Smooth muscle cell (in vitro differentiated cells): Measurements from ENCODE around the gene CHTF8. TPM values are rescaled to one million over a fixed set of nuclear protein-coding genes. Genes with fewer than 3 reads are reported as not detected.
A peak's percentile ranks its signal among the peaks of the same experiment; 100 is the strongest.
"Not testable (repeated sequence)": the region's sequence is repeated elsewhere in the genome, so short reads cannot be mapped to it uniquely, and the experiment has no call there.

Source experiments
- DNase-seq: peaks from one replicate; lab custom pipeline; 2025; ENCODE audit not compliant: unreplicated experiment; lab: John Stamatoyannopoulos, UW
- H2AFZ ChIP-seq: fragments of 200-600 bp; sonication (generic); 2 replicates; pipeline ENCODE4 v1.6.0; 2016; ENCODE audit warnings: antibody characterized with exemption, low read depth, mild to moderate bottlenecking
- H3F3A ChIP-seq: fragments of 200-600 bp; sonication (generic); 2 replicates; pipeline ENCODE4 v1.6.0; 2017; ENCODE audit warnings: antibody characterized with exemption, low read depth
- H3K27ac ChIP-seq: fragments of 200-600 bp; sonication (generic); 2 replicates; pipeline ENCODE4 v1.5.1; 2016; ENCODE audit warnings: low read depth, mild to moderate bottlenecking
- H3K27me3 ChIP-seq: fragments of 200-600 bp; sonication (generic); 2 replicates; pipeline ENCODE4 v1.6.1; 2016; ENCODE audit warnings: low read depth, mild to moderate bottlenecking
- H3K36me3 ChIP-seq: fragments of 200-600 bp; sonication (generic); 2 replicates; pipeline ENCODE4 v1.5.1; 2016; ENCODE audit warnings: low read depth
- H3K4me1 ChIP-seq: fragments of 200-600 bp; sonication (generic); 2 replicates; pipeline ENCODE4 v1.5.1; 2016; ENCODE audit warnings: low read depth
- H3K4me2 ChIP-seq: fragments of 200-600 bp; sonication (generic); 2 replicates; pipeline ENCODE4 v1.6.0; 2016; ENCODE audit warnings: mild to moderate bottlenecking
- H3K4me3 ChIP-seq: fragments of 200-600 bp; sonication (generic); 2 replicates; pipeline ENCODE4 v1.5.1; 2016; ENCODE audit warnings: mild to moderate bottlenecking
- H3K79me2 ChIP-seq: fragments of 200-600 bp; sonication (generic); 2 replicates; pipeline ENCODE4 v1.6.0; 2016; ENCODE audit warnings: low read depth, mild to moderate bottlenecking
- H3K9ac ChIP-seq: fragments of 200-600 bp; sonication (generic); 2 replicates; pipeline ENCODE4 v1.6.0; 2016; ENCODE audit warnings: low read depth
- H3K9me3 ChIP-seq: fragments of 200-600 bp; sonication (generic); replicated peaks from 2 replicates; pipeline ENCODE4 v1.5.1; 2016; ENCODE audit warnings: low read depth
- H4K20me1 ChIP-seq: fragments of 200-600 bp; sonication (generic); 2 replicates; pipeline ENCODE4 v1.6.0; 2016; ENCODE audit warnings: low read depth
- WGBS: methylation state at CpG from one replicate; pipeline ENCODE4 v1.1.7; 2016; ENCODE audit warnings: low lambda C conversion rate; 5-methylcytosine and 5-hydroxymethylcytosine counted together
- polyA plus RNA-seq: library from polyadenylated mRNA; unstranded; fragments of >200 nt; fragmentation: Nextera tagmentation; extraction: Ambion mirVana; gene quantifications from 2 replicates; pipeline ENCODE4 v1.2.1, GENCODE V29; 2016
- total RNA-seq: library from RNA; depleted of rRNA; stranded (reverse); fragments of >200 nt; gene quantifications from 2 replicates; pipeline ENCODE4 v1.2.3, GENCODE V29; 2014
- TF ChIP-seq, protein P1 (sequence below): fragments of 200-600 bp; sonication (generic); IDR thresholded peaks from 2 replicates; pipeline ENCODE4 v1.5.1; 2017; ENCODE audit warnings: borderline replicate concordance, mild to moderate bottlenecking, antibody characterized with exemption; ENCODE audit not compliant: insufficient read depth, poor library complexity, severe bottlenecking

CHTF8 gene
- total and polyA plus RNA-seq, 2 experiments from 2014 or later, result 77.7 to 83.8 TPM

DNA sequence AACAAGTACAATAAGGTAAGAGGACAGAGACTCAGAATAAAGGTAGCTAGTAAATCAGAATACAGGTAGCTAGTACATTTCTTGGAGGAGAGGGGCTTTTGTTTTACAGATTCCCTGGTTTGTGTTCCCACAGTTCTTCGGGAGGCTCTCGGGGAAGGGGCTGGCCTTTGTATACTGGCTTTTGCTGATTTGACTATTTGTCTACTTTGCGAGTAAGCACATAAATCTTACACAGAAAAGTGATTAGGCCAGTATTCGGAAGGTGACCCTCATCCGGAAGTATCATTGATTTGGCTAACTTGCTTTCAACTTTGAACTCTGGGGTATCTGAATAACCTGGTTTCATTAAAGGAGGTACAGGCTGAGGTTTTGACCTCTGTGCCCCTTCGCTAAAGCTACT lies 33.2 kb upstream of the CHTF8 start:
- peaks cover 26% of the 10 kb centered on the region for H3K36me3 ChIP-seq
- no peak overlapping the region for H3K9ac ChIP-seq
- H3K27ac ChIP-seq, result no peak overlapping the region
- TF ChIP-seq, protein P1, sequence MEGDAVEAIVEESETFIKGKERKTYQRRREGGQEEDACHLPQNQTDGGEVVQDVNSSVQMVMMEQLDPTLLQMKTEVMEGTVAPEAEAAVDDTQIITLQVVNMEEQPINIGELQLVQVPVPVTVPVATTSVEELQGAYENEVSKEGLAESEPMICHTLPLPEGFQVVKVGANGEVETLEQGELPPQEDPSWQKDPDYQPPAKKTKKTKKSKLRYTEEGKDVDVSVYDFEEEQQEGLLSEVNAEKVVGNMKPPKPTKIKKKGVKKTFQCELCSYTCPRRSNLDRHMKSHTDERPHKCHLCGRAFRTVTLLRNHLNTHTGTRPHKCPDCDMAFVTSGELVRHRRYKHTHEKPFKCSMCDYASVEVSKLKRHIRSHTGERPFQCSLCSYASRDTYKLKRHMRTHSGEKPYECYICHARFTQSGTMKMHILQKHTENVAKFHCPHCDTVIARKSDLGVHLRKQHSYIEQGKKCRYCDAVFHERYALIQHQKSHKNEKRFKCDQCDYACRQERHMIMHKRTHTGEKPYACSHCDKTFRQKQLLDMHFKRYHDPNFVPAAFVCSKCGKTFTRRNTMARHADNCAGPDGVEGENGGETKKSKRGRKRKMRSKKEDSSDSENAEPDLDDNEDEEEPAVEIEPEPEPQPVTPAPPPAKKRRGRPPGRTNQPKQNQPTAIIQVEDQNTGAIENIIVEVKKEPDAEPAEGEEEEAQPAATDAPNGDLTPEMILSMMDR, result no peak
- H3K4me1 ChIP-seq, result no peaks in the 10 kb centered on the region
- WGBS, result 93% methylated on average over 6 of the region's 6 CpGs
- no peaks in the 10 kb centered on the region for H3K9me3 ChIP-seq
- H3K4me2 ChIP-seq, result no peak overlapping the region
- no peak overlapping the region for H2AFZ ChIP-seq
- peaks cover 7% of the 10 kb centered on the region for H4K20me1 ChIP-seq
- no peaks in the 10 kb centered on the region for H3K79me2 ChIP-seq
- DNase-seq, result no peak
- H3K27me3 ChIP-seq, result no peaks in the 10 kb centered on the region
- no peak overlapping the region for H3K4me3 ChIP-seq
- peaks cover 13% of the 10 kb centered on the region for H3F3A ChIP-seq

DNA sequence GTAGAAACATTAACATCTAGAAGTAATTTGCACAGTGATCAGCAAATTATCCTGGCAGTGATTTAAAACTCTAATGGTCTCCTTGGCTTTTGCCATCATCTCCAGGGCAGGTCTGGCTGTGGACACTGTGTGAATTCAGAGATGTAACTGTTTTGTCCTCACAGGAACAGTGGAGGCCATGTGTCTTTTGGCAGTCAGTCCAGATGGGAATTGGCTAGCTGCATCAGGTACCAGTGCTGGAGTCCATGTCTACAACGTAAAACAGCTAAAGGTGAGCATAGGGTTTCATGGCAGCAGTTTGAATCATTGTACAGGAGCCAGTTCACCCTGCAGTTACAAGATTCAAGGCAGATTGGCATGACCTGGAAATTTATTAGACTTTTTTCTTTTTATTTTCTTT lies 27.8 kb upstream of the CHTF8 start:
- H3K4me1 ChIP-seq, result no peaks in the 10 kb centered on the region
- H3F3A ChIP-seq, result peaks cover under 1% of the 10 kb centered on the region
- no peaks in the 10 kb centered on the region for H4K20me1 ChIP-seq
- H3K9me3 ChIP-seq, result no peaks in the 10 kb centered on the region
- no peak overlapping the region for H3K4me3 ChIP-seq
- WGBS, result 91% methylated on average over 1 of the region's 1 CpG
- no peaks in the 10 kb centered on the region for H3K79me2 ChIP-seq
- peaks cover 26% of the 10 kb centered on the region for H3K36me3 ChIP-seq
- H3K9ac ChIP-seq, result no peak overlapping the region
- TF ChIP-seq, protein P1, result no peak
- H2AFZ ChIP-seq, result no peak overlapping the region
- no peak overlapping the region for H3K4me2 ChIP-seq
- DNase-seq, result no peak
- no peaks in the 10 kb centered on the region for H3K27me3 ChIP-seq
- H3K27ac ChIP-seq, result no peak overlapping the region

DNA sequence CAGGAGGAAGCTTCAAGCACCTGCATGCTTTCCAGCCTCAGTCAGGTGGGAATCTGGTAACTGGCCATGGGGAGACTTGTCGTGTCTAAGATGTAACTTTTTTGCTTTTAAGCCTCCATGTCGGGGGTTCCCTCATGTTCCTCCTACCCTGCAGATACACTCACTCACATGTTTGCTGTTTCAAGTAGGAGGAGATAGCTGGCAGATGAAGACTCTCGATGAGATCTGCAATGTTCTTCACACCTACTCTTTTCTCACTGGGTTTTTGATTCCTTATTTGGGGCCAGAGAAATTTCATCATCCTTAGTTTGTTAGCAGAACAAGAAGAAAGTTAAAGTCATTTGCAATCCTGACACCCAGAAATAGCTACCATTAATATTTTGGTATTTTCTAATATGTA lies 24.8 kb upstream of the CHTF8 start:
- TF ChIP-seq, protein P1, result no peak
- Histone ChIP-seq H3K9me3 (no peaks in the 10 kb centered on the region), H3K79me2 (no peaks in the 10 kb centered on the region), H3K27me3 (no peaks in the 10 kb centered on the region), H3F3A (no peaks in the 10 kb centered on the region), H2AFZ (no peak overlapping the region), H3K36me3 (peaks cover 31% of the 10 kb centered on the region), H4K20me1 (no peaks in the 10 kb centered on the region), H3K4me1 (no peaks in the 10 kb centered on the region), H3K4me3 (no peak overlapping the region), H3K4me2 (no peak overlapping the region), H3K9ac (no peak overlapping the region), H3K27ac (no peak overlapping the region)
- WGBS, result 92% methylated on average over 3 of the region's 3 CpGs
- DNase-seq, result no peak

DNA sequence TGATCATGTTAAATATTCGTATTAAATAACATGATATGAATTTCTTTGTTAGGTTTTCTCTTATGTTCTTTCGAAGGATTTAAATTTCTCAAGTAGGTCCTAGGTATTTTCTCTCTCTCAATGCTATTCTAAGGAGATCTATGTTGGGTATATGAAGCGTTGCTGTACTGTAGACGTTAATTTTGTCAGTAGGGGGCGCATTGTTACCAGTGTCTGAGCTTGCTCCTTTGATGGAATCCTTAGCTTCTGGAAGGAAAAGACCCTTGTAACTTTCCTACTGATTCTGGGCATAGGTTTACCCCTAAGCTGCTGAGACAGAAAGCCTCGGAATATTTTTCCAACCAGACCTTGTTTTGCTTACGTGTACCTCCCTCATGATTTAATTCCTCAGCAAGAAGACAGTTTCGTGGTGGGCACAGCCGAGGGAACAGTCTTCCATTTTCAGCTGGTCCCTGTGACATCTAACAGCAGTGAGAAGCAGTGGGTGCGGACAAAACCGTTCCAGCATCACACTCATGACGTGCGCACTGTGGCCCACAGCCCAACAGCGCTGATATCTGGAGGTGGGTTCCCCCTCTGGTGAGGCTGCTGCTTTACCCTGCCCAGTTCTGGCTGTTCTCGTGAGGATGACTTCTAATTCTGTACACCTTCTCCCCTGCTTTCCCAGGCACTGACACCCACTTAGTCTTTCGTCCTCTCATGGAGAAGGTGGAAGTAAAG lies 17.9 kb upstream of the CHTF8 start:
- no peak overlapping the region for H3K4me2 ChIP-seq
- no peaks in the 10 kb centered on the region for H3K4me1 ChIP-seq
- TF ChIP-seq, protein P1, result peak; percentile 77
- peaks cover 4% of the 10 kb centered on the region for H4K20me1 ChIP-seq
- H2AFZ ChIP-seq, result no peak overlapping the region
- H3K9ac ChIP-seq, result no peak overlapping the region
- no peak overlapping the region for H3K27ac ChIP-seq
- H3K27me3 ChIP-seq, result no peaks in the 10 kb centered on the region
- H3K4me3 ChIP-seq, result no peak overlapping the region
- H3K36me3 ChIP-seq, result peaks cover 20% of the 10 kb centered on the region
- no peaks in the 10 kb centered on the region for H3K79me2 ChIP-seq
- WGBS, result 72% methylated on average over 16 of the region's 16 CpGs
- H3K9me3 ChIP-seq, result no peaks in the 10 kb centered on the region
- no peaks in the 10 kb centered on the region for H3F3A ChIP-seq
- DNase-seq, result no peak

DNA sequence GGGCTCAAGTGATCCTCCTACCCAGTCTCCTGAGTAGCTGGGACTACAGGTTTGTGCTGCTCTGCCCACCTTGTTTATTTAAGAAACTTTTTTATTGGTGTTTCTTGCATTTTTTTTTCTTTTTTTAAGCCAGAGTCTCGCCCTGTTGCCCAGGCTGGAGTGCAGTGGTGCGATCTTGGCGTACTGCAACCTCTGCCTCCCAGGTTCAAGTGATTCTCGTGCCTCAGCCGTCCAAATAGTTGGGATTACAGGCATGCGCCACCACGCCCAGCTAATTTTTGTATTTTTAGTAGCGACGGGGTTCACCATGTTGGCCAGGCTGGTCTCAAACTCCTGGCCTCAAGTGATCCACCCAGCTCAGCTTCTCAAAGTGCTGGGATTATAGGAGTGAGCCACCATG lies 17.2 kb upstream of the CHTF8 start:
- H3K9ac ChIP-seq, H3K4me1 ChIP-seq, H3K27me3 ChIP-seq, H2AFZ ChIP-seq, H3K79me2 ChIP-seq, DNase-seq, H3K4me2 ChIP-seq, H3F3A ChIP-seq, H4K20me1 ChIP-seq, H3K9me3 ChIP-seq, H3K27ac ChIP-seq, H3K4me3 ChIP-seq: not testable (repeated sequence)
- peaks cover 13% of the 10 kb centered on the region for H3K36me3 ChIP-seq
- 91% methylated on average over 9 of the region's 9 CpGs for WGBS
